ENCODE results near the gene IGLL5.

DNA sequence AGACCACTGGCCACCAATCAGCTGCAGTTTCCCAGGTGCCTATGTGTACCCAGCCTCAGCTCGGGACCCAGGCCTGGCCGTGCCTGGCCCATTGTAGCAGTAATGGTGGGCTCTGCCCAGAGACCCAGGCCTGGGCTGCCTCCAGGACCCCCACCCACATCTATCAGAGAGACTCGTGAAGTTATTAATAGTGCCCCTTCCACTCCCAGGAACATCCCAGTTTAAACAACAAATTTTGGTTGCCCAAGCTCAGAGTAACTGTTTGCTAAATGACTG lies 42.5 kb downstream of the IGLL5 start:
- TF ChIP-seq, protein P1, sequence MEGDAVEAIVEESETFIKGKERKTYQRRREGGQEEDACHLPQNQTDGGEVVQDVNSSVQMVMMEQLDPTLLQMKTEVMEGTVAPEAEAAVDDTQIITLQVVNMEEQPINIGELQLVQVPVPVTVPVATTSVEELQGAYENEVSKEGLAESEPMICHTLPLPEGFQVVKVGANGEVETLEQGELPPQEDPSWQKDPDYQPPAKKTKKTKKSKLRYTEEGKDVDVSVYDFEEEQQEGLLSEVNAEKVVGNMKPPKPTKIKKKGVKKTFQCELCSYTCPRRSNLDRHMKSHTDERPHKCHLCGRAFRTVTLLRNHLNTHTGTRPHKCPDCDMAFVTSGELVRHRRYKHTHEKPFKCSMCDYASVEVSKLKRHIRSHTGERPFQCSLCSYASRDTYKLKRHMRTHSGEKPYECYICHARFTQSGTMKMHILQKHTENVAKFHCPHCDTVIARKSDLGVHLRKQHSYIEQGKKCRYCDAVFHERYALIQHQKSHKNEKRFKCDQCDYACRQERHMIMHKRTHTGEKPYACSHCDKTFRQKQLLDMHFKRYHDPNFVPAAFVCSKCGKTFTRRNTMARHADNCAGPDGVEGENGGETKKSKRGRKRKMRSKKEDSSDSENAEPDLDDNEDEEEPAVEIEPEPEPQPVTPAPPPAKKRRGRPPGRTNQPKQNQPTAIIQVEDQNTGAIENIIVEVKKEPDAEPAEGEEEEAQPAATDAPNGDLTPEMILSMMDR (IDR thresholded peaks at IDR 0.05; ENCODE audit: low read length): no peak
- TF ChIP-seq EZH2phosphoT487 (IDR thresholded peaks at IDR 0.05; ENCODE audit: low read length) (no peak), EZH2 (optimal IDR thresholded peaks at IDR 0.05; ENCODE audit: low read depth, low read length) (no peak)
